GM23338 (cell line): ENCODE data around the gene CD2BP2. TPM values are rescaled to one million over a fixed set of nuclear protein-coding genes. Genes with fewer than 3 reads are reported as not detected.

Experiments used
- ATAC-seq: fragments of 200-7000 bp; cut with Tn5 transposase; 3 replicates; pipeline ENCODE4 v1.9.1; 2020
- DNase-seq: peaks from one replicate; pipeline ENCODE4 v3.0.0-alpha.2; 2015; ENCODE audit warnings: low spot score
- H2AFZ ChIP-seq: fragments of 200-600 bp; sonication (generic); 2 replicates; pipeline ENCODE4 v1.8.0; 2016; ENCODE audit warnings: antibody characterized with exemption, mild to moderate bottlenecking, moderate library complexity
- H3F3A ChIP-seq: fragments of 200-600 bp; sonication (generic); replicated peaks from 2 replicates; pipeline ENCODE4 v1.8.0; 2017; ENCODE audit warnings: antibody characterized with exemption, mixed run types, low read depth
- H3K27ac ChIP-seq: fragments of 200-600 bp; sonication (generic); 2 replicates; pipeline ENCODE4 v1.6.1; 2016; ENCODE audit warnings: low read depth
- H3K27me3 ChIP-seq: fragments of 200-600 bp; sonication (generic); 2 replicates; pipeline ENCODE4 v1.8.0; 2016; ENCODE audit warnings: mild to moderate bottlenecking, mixed run types, moderate library complexity; ENCODE audit not compliant: insufficient read depth
- H3K36me3 ChIP-seq: fragments of 200-600 bp; sonication (generic); 2 replicates; pipeline ENCODE4 v1.8.0; 2016; ENCODE audit warnings: mild to moderate bottlenecking; ENCODE audit not compliant: insufficient read depth
- H3K4me1 ChIP-seq: fragments of 200-600 bp; sonication (generic); 2 replicates; pipeline ENCODE4 v1.8.0; 2016; ENCODE audit warnings: mild to moderate bottlenecking, moderate library complexity; ENCODE audit not compliant: insufficient read depth
- H3K4me2 ChIP-seq: fragments of 200-600 bp; sonication (generic); 2 replicates; pipeline ENCODE4 v1.7.1; 2017; ENCODE audit warnings: mixed run types
- H3K4me3 ChIP-seq: fragments of 200-600 bp; sonication (generic); 2 replicates; pipeline ENCODE4 v1.6.1; 2016; ENCODE audit warnings: mixed run types
- H3K79me2 ChIP-seq: fragments of 200-600 bp; sonication (generic); replicated peaks from 2 replicates; pipeline ENCODE4 v1.8.0; 2017; ENCODE audit warnings: mild to moderate bottlenecking; ENCODE audit not compliant: insufficient read depth
- H3K9me2 ChIP-seq: fragments of 200-600 bp; sonication (generic); 2 replicates; pipeline ENCODE4 v1.8.0; 2017; ENCODE audit not compliant: insufficient read depth
- H4K20me1 ChIP-seq: fragments of 200-600 bp; sonication (generic); replicated peaks from 2 replicates; pipeline ENCODE4 v1.8.0; 2017; ENCODE audit warnings: mild to moderate bottlenecking; ENCODE audit not compliant: insufficient read depth
- H3K27ac Mint-ChIP-seq: 2 replicates; pipeline ENCODE4 v1.8.0; 2020; ENCODE audit warnings: inconsistent platforms, mild to moderate bottlenecking, moderate library complexity, mixed read lengths
- H3K27me3 Mint-ChIP-seq: 3 replicates; pipeline ENCODE4 v1.8.0; 2022; ENCODE audit warnings: low read depth, mild to moderate bottlenecking, moderate library complexity, mixed read lengths, inconsistent platforms; ENCODE audit not compliant: insufficient read depth, poor library complexity
- H3K36me3 Mint-ChIP-seq: 3 replicates; pipeline ENCODE4 v1.8.0; 2021; ENCODE audit warnings: low read depth, mild to moderate bottlenecking, inconsistent platforms, moderate library complexity, mixed read lengths
- H3K4me1 Mint-ChIP-seq: 3 replicates; pipeline ENCODE4 v1.8.0; 2020; ENCODE audit warnings: mild to moderate bottlenecking, inconsistent platforms, mixed read lengths
- H3K4me3 Mint-ChIP-seq: 3 replicates; pipeline ENCODE4 v1.8.0; 2021; ENCODE audit warnings: moderate library complexity, mild to moderate bottlenecking, inconsistent platforms, mixed read lengths
- H3K9me3 Mint-ChIP-seq: 3 replicates; pipeline ENCODE4 v1.8.0; 2020; ENCODE audit warnings: moderate library complexity, mild to moderate bottlenecking, inconsistent platforms, mixed read lengths
- CREB1 ChIP-seq: fragments of 250-450 bp; sonication (Bioruptor Pico); IDR thresholded peaks from 2 replicates; pipeline ENCODE4 v1.5.0; 2020; ENCODE audit warnings: low read depth, mild to moderate bottlenecking, moderate library complexity
- EZH2 ChIP-seq: fragments of 200-600 bp; sonication (generic); IDR thresholded peaks from one replicate; pipeline ENCODE4 v1.8.0; 2017; ENCODE audit warnings: antibody characterized with exemption, mild to moderate bottlenecking, low read depth; ENCODE audit not compliant: unreplicated experiment
- EZH2phosphoT487 ChIP-seq: fragments of 200-600 bp; sonication (generic); IDR thresholded peaks from one replicate; pipeline ENCODE4 v1.8.1; 2018; ENCODE audit warnings: antibody characterized with exemption; ENCODE audit not compliant: unreplicated experiment
- JUNB ChIP-seq: IDR thresholded peaks from one replicate; pipeline ENCODE4 v1.6.1; 2016; ENCODE audit warnings: antibody characterized with exemption; ENCODE audit not compliant: unreplicated experiment
- NANOG ChIP-seq: IDR thresholded peaks from 2 replicates; pipeline ENCODE4 v1.6.1; 2016; ENCODE audit warnings: antibody characterized with exemption, borderline replicate concordance
- POLR2AphosphoS5 ChIP-seq: IDR thresholded peaks from 2 replicates; pipeline ENCODE4 v1.6.1; 2016; ENCODE audit warnings: antibody characterized with exemption, low read depth
- STAT1 ChIP-seq: IDR thresholded peaks from one replicate; pipeline ENCODE4 v1.6.1; 2016; ENCODE audit warnings: antibody characterized with exemption; ENCODE audit not compliant: unreplicated experiment
- ZNF114 ChIP-seq: fragments of 250-450 bp; sonication (Bioruptor Pico); IDR thresholded peaks from 2 replicates; pipeline ENCODE4 v1.5.0; 2020; ENCODE audit warnings: mild to moderate bottlenecking, moderate library complexity
- ZNF331 ChIP-seq: fragments of 250-450 bp; sonication (Bioruptor Pico); IDR thresholded peaks from 2 replicates; pipeline ENCODE4 v1.5.0; 2020; ENCODE audit warnings: low read depth, mild to moderate bottlenecking, moderate library complexity
- polyA plus RNA-seq: library from polyadenylated mRNA; unstranded; fragments of >200 nt; fragmentation: Nextera tagmentation; extraction: Ambion mirVana; gene quantifications from 2 replicates; pipeline ENCODE4 v1.2.1, GENCODE V29; 2016
- total RNA-seq: library from RNA; depleted of rRNA; stranded (reverse); fragments of >200 nt; shearing (Covaris generic); gene quantifications from 2 replicates; pipeline ENCODE4 v1.2.3, GENCODE V29; 2014
- TF ChIP-seq, protein P1 (sequence below): fragments of 250-450 bp; sonication (Bioruptor Pico); IDR thresholded peaks from 2 replicates; pipeline ENCODE4 v1.5.0; 2020; ENCODE audit warnings: mild to moderate bottlenecking, moderate library complexity
- TF ChIP-seq, protein P2 (sequence below): IDR thresholded peaks from one replicate; pipeline ENCODE4 v1.6.1; 2018; ENCODE audit warnings: antibody characterized with exemption; ENCODE audit not compliant: unreplicated experiment
- TF ChIP-seq, protein P3 (sequence below): IDR thresholded peaks from 2 replicates; pipeline ENCODE4 v1.6.1; 2016; ENCODE audit warnings: antibody characterized with exemption
- TF ChIP-seq, protein P4 (sequence below), 2 experiments: fragments of 200-600 bp in 1 of 2; sonication (generic) in 1 of 2; conservative IDR thresholded peaks; 2 replicates each; pipeline versions ENCODE4 v1.5.1 to v1.6.1; 2016 to 2017; ENCODE audit warnings: antibody characterized with exemption in 2 of 2, low read depth in 2 of 2, mild to moderate bottlenecking in 2 of 2, moderate library complexity in 1 of 2

Gene CD2BP2
- total and polyA plus RNA-seq, 2 experiments from 2014 or later = 23.1 to 38.7 TPM

DNA sequence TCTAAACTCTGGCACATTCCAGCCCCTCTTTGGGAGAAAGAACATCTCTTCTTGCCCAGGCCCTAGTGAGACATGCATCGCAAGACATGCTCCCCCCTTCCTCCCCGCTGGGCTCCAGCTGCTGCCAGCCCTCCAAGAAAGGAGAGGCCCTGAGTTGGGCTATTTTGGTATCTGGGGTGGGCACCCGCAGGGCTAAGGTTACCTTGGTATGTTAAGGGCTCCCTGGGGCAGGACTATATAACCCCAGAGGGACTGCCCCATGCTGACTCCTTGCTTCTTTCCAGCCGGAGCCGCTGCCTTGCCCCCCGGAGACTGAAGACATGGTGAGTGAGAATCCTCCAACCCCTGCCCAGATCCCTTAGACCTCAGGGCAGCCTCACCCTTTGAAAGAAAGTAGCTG is 19.4 kb upstream of the CD2BP2 start, which contains the start of gene MYL11:
MYL11 (plus strand) TSS at position 265 of the 400 bp plus-strand sequence; CDS start at position 321, 56 bp downstream.
- no peaks in the 10 kb centered on the region; the same call in 2 of the 3 replicates for H3K36me3 Mint-ChIP-seq
- Histone ChIP-seq H4K20me1 (no peaks in the 10 kb centered on the region), H3K4me1 (peaks cover 11% of the 10 kb centered on the region), H3K4me2 (no peak within 1 kb of the TSS), H3K27ac (0 out of 2 replicates have a peak within 1 kb of the TSS, but pooled peaks have one; percentile 19), H3K27me3 (no peaks in the 10 kb centered on the region), H3K36me3 (no peaks in the 10 kb centered on the region), H3K9me2 (no peaks in the 10 kb centered on the region), H3F3A (peaks cover 18% of the 10 kb centered on the region), H3K4me3 (no peak within 1 kb of the TSS), H2AFZ (no peak within 1 kb of the TSS), H3K79me2 (no peaks in the 10 kb centered on the region)
- no peak for TF ChIP-seq CREB1
- no peak for TF ChIP-seq NANOG
- TF ChIP-seq, protein P1, sequence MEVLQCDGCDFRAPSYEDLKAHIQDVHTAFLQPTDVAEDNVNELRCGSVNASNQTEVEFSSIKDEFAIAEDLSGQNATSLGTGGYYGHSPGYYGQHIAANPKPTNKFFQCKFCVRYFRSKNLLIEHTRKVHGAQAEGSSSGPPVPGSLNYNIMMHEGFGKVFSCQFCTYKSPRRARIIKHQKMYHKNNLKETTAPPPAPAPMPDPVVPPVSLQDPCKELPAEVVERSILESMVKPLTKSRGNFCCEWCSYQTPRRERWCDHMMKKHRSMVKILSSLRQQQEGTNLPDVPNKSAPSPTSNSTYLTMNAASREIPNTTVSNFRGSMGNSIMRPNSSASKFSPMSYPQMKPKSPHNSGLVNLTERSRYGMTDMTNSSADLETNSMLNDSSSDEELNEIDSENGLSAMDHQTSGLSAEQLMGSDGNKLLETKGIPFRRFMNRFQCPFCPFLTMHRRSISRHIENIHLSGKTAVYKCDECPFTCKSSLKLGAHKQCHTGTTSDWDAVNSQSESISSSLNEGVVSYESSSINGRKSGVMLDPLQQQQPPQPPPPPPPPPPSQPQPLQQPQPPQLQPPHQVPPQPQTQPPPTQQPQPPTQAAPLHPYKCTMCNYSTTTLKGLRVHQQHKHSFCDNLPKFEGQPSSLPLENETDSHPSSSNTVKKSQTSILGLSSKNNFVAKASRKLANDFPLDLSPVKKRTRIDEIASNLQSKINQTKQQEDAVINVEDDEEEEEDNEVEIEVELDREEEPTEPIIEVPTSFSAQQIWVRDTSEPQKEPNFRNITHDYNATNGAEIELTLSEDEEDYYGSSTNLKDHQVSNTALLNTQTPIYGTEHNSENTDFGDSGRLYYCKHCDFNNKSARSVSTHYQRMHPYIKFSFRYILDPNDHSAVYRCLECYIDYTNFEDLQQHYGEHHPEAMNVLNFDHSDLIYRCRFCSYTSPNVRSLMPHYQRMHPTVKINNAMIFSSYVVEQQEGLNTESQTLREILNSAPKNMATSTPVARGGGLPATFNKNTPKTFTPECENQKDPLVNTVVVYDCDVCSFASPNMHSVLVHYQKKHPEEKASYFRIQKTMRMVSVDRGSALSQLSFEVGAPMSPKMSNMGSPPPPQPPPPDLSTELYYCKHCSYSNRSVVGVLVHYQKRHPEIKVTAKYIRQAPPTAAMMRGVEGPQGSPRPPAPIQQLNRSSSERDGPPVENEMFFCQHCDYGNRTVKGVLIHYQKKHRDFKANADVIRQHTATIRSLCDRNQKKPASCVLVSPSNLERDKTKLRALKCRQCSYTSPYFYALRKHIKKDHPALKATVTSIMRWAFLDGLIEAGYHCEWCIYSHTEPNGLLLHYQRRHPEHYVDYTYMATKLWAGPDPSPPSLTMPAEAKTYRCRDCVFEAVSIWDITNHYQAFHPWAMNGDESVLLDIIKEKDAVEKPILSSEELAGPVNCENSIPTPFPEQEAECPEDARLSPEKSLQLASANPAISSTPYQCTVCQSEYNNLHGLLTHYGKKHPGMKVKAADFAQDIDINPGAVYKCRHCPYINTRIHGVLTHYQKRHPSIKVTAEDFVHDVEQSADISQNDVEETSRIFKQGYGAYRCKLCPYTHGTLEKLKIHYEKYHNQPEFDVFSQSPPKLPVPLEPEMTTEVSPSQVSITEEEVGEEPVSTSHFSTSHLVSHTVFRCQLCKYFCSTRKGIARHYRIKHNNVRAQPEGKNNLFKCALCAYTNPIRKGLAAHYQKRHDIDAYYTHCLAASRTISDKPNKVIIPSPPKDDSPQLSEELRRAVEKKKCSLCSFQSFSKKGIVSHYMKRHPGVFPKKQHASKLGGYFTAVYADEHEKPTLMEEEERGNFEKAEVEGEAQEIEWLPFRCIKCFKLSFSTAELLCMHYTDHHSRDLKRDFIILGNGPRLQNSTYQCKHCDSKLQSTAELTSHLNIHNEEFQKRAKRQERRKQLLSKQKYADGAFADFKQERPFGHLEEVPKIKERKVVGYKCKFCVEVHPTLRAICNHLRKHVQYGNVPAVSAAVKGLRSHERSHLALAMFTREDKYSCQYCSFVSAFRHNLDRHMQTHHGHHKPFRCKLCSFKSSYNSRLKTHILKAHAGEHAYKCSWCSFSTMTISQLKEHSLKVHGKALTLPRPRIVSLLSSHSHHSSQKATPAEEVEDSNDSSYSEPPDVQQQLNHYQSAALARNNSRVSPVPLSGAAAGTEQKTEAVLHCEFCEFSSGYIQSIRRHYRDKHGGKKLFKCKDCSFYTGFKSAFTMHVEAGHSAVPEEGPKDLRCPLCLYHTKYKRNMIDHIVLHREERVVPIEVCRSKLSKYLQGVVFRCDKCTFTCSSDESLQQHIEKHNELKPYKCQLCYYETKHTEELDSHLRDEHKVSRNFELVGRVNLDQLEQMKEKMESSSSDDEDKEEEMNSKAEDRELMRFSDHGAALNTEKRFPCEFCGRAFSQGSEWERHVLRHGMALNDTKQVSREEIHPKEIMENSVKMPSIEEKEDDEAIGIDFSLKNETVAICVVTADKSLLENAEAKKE (CRISPR knock-in tag) = no peak
- TF ChIP-seq ZNF114 (CRISPR knock-in tag) = no peak
- no peak for TF ChIP-seq POLR2AphosphoS5
- TF ChIP-seq EZH2phosphoT487 = no peak
- TF ChIP-seq, protein P2, sequence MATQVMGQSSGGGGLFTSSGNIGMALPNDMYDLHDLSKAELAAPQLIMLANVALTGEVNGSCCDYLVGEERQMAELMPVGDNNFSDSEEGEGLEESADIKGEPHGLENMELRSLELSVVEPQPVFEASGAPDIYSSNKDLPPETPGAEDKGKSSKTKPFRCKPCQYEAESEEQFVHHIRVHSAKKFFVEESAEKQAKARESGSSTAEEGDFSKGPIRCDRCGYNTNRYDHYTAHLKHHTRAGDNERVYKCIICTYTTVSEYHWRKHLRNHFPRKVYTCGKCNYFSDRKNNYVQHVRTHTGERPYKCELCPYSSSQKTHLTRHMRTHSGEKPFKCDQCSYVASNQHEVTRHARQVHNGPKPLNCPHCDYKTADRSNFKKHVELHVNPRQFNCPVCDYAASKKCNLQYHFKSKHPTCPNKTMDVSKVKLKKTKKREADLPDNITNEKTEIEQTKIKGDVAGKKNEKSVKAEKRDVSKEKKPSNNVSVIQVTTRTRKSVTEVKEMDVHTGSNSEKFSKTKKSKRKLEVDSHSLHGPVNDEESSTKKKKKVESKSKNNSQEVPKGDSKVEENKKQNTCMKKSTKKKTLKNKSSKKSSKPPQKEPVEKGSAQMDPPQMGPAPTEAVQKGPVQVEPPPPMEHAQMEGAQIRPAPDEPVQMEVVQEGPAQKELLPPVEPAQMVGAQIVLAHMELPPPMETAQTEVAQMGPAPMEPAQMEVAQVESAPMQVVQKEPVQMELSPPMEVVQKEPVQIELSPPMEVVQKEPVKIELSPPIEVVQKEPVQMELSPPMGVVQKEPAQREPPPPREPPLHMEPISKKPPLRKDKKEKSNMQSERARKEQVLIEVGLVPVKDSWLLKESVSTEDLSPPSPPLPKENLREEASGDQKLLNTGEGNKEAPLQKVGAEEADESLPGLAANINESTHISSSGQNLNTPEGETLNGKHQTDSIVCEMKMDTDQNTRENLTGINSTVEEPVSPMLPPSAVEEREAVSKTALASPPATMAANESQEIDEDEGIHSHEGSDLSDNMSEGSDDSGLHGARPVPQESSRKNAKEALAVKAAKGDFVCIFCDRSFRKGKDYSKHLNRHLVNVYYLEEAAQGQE = no peak
- TF ChIP-seq JUNB = no peak
- TF ChIP-seq EZH2 = no peak
- no peak for TF ChIP-seq ZNF331 (CRISPR knock-in tag)
- TF ChIP-seq, protein P3, sequence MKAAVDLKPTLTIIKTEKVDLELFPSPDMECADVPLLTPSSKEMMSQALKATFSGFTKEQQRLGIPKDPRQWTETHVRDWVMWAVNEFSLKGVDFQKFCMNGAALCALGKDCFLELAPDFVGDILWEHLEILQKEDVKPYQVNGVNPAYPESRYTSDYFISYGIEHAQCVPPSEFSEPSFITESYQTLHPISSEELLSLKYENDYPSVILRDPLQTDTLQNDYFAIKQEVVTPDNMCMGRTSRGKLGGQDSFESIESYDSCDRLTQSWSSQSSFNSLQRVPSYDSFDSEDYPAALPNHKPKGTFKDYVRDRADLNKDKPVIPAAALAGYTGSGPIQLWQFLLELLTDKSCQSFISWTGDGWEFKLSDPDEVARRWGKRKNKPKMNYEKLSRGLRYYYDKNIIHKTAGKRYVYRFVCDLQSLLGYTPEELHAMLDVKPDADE = no peak
- TF ChIP-seq, protein P4, sequence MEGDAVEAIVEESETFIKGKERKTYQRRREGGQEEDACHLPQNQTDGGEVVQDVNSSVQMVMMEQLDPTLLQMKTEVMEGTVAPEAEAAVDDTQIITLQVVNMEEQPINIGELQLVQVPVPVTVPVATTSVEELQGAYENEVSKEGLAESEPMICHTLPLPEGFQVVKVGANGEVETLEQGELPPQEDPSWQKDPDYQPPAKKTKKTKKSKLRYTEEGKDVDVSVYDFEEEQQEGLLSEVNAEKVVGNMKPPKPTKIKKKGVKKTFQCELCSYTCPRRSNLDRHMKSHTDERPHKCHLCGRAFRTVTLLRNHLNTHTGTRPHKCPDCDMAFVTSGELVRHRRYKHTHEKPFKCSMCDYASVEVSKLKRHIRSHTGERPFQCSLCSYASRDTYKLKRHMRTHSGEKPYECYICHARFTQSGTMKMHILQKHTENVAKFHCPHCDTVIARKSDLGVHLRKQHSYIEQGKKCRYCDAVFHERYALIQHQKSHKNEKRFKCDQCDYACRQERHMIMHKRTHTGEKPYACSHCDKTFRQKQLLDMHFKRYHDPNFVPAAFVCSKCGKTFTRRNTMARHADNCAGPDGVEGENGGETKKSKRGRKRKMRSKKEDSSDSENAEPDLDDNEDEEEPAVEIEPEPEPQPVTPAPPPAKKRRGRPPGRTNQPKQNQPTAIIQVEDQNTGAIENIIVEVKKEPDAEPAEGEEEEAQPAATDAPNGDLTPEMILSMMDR (conservative IDR thresholded peaks at IDR 0.05; ENCODE audit: low read depth in 2 of 2) = no peak
- no peak for TF ChIP-seq STAT1
- H3K27me3 Mint-ChIP-seq = peaks cover 35% of the 10 kb centered on the region
- ATAC-seq (no peak), DNase-seq (no peak)
- H3K27ac Mint-ChIP-seq = no peak within 1 kb of the TSS
- H3K4me3 Mint-ChIP-seq = peak within 1 kb of the TSS; percentile 12; the same call in 1 of the 3 replicates
- H3K4me1 Mint-ChIP-seq = peaks cover 24% of the 10 kb centered on the region
- no peaks in the 10 kb centered on the region; the same call in 2 of the 3 replicates for H3K9me3 Mint-ChIP-seq
